GM19328 (cell line): ENCODE measurements around the gene SELENBP1.
"Not testable (repeated sequence)": the region's sequence is repeated elsewhere in the genome, so short reads cannot be mapped to it uniquely, and the experiment has no call there.

Source experiments
- ATAC-seq: cut with Tn5 transposase; IDR thresholded peaks from one replicate; pipeline ENCODE4 v1.9.1; 2021; ENCODE audit warnings: mild to moderate bottlenecking, moderate library complexity; ENCODE audit not compliant: unreplicated experiment

Gene SELENBP1

DNA sequence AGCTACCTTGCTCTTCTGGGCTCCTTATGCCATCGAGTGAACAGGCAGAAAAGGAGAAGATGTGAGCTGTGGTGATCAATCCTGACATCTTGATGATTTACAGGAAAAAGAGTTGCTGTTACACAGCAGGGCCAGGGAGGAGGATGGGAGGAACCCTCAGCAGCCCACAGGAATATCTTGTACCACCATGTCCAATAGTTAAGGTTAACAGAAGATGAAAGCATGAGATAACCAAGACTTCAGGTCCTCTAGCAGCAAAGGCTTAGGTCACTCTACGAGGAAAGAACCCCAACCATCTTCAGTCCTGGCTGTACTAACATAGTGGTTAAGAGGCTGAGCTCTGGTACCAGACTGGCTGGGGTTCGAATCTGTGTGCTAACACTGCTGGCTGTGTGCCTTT, 12.1 kb upstream of the SELENBP1 start:
- ATAC-seq: no peak

GRCh38 chr1:151377150-151377884, 4.8 kb upstream of the SELENBP1 start:
- ATAC-seq: no peak

GRCh38 chr1:151373196-151373595, 691 bp upstream of the SELENBP1 start:
- ATAC-seq: no peak

DNA sequence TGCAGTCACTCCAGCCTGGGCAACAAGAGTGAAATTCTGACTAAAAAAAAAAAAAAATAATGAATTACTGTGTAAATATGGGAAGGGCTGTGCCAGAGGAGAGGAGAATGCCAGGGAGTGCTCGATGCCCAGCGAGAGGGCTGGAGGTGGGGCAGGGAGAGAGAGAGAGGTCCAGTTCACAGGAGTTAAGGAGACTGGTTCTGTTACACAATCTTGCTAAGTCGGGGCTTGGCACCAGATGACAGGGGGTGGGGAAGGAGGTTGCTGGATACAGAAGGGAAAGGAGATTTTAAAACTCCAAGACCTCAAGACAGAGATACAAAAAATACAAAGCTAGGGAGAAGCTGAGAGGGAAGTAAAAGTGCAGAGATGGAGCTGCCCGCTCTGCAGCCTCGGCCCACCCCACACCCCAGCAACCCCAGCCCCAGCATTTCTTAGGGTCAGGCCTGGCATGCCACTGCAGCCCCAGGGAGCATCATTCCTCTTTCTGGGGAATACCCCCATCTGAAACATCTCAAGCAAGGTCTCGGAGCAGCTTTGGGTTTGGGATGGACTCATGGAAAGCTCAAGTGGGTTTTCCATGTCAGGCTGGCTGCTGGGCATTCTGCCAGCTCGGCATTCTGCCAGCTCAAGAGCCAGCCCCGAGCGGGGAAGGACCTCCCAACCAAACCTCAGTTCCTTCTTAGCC, 991 bp downstream of the SELENBP1 start:
- ATAC-seq: no peak

GRCh38 chr1:151370211-151370911, 2.1 kb downstream of the SELENBP1 start:
- no peak for ATAC-seq

GRCh38 chr1:151369621-151370048, 2.9 kb downstream of the SELENBP1 start:
- no peak for ATAC-seq

- no peak for ATAC-seq
Observed at GRCh38 chr1:151369302-151369610, 3.2 kb downstream of the SELENBP1 start.

GRCh38 chr1:151368393-151369301, 3.9 kb downstream of the SELENBP1 start:
- ATAC-seq: no peak

DNA sequence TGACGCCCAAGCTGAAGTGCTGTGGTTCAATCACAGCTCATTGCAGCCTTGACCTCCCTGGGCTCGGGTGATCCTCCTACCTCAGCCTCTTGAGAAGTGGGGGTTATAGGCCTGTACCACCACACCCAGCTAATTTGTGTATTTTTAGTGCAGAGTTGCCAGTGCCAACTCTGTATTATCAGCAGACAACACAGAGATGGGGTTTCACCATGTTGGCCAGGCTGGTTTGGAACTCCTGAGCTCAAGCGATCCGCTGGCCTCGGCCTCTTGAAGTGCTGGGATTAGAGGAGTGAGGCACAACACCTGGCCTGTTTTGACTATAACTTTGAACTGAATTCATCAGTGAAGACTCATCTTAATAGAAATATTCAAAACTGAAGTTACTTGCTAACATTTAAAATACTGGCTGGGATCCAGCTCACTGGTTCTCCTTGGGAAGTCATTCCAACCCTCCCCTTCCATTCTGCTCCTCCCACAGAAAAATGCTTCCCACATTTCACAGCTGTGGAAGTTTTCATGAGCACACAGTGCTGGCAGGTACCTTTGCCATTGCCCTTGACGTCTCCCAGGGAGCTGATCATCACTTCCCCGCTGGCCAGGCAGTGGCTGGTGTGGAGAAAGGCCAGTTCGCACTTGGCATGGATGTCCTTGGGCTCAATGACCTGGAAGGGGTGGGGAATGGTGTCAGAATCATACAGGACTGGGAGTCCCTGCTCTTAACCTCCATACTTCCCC, 4.7 kb downstream of the SELENBP1 start:
- ATAC-seq: no peak

DNA sequence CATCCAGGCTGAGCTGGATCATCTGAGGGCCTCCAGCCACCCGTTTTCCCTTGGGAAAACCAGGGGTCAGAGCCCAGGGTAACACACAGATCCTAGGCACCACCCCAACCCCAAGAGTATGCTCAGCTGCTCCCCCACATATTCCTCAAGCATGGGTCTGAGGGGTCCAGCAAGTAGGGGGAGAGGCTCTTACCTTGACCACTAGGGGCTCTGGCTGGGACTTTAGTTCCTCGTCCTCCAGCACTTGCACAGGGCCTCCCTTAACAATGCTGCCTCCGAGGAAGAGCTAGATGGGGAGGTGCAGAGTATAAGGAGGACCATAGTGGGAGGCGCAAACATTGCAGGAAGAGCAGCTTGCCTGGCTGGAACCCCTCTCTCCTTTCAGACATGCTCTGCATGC, 7.5 kb downstream of the SELENBP1 start:
- ATAC-seq: no peak

DNA sequence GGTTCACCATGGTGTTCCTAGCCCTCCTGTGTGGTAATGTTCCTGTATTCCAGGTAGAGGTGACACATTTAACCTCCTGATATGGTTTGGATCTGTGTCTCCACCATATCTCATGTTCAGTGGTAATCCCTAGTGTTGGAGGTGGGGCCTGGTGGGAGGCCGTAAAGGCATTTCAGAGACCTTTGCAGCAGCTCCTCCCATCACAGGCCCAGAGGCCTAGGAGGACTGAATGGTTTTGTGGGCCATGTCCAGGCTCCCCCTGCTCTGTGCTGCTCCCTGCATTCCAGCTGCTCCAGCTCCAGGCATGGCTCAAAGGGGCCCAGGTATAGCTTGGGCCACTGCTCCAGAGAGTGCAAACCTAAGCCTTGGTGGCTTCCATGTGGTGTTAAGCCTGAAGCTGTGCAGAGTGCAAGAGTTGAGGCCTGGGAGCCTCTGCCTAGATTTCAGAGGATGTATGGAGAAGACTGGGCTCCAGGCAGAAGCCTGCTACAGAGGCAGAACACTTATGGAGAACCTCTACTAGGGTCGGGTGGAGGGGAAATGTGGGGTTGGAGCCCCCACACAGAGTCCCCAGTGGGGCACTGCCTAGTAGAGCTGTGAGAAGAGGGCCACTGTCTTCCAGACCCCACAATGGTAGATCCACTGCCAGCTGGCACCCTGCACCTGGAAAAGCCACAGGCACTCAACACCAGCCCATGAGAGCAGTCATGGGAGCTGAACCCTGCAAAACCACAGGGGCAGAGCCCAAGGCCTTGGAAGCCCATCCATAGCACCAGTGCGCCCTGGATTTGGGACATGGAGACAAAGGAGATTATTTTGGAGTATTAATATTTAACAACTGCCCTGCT, 10.0 kb downstream of the SELENBP1 start:
- no peak for ATAC-seq

- ATAC-seq: no peak
Observed at GRCh38 chr1:151361883-151362282, 10.6 kb downstream of the SELENBP1 start.

DNA sequence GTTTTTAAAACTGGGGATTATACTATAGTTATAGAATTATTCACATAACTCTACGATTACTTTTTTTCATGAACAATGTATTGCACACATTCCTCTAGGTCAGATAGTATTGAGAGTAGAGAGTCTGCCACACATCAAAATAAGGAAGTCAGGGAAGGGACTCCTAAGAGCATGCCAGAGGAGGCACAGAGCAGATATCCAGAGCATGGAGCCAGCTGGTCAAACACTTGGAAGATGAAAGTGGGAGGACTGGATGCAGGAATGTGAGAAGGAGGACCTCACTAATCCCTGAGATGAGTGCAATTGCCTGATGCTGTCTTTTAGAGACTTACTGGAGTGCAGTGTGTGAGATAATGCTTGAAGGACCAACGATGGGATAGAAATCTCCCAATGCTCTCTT, 15.8 kb downstream of the SELENBP1 start:
- no peak for ATAC-seq

GRCh38 chr1:151352021-151352718, 20.3 kb downstream of the SELENBP1 start:
- ATAC-seq: no peak

DNA sequence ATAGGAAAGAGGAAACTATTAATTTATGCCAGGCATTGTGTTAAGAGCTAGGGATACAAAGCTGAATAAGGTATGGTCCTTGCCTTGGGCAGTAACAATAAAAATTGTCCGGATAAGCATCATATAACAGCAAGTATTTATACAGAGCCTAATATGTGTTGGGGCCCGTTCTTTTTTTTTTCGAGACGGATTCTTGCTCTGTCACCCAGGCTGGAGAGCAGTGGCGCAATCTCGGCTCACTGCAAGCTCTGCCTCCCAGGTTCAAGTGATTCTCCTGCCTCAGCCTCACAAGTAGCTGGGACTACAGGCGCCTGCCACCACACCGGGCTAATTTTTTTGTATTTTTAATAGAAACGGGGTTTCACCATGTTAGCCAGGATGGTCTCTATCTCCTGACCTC, 22.2 kb downstream of the SELENBP1 start:
- ATAC-seq: not testable (repeated sequence)

GRCh38 chr1:151347523-151348246, 24.8 kb downstream of the SELENBP1 start:
- ATAC-seq: no peak

DNA sequence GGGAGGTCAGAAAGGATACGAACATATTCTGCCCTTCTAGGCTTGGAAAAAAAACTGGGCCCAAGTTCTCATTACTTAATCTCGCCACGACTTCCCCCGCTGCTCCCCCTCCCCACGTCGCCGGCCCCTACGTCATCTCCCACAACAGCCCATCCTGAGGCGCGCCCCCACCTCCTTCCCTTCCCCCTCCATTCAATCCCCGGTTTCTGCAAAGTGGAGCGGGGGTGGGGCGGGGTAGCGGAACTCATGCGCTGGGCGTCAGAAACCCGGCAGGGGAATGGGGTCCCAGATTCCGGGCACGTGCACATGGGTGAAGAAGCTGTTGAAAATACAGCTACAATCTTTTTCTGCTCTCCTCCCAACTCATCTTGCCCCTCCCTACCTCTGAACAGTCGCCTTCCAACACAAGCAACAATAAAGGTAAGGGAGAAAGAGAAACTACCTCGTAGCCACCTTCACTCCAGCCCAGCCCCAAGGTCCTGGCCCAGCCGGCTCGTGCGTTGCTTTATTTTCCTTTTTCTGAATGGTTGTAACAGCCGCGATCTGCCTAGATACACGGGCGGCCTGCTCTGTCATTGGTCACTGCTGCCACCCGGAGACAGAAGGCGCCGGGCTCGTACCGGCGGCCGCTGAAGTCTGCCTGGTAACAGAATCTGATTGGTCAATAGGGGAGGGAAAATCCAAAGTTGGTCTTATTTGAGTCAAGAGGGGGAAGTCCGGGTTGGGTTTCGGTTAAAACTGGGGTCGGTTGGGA, 25.6 kb downstream of the SELENBP1 start, which contains the start of gene RFX5:
TSS of gene RFX5 (minus strand) at position 484 of the 754 bp plus-strand sequence. CDS start 932 bp downstream, outside the sequence.
- peak; percentile 95 for ATAC-seq
